Fibroblast of the aortic adventitia (primary cell): ENCODE results near the gene ZDHHC21. TPM values are rescaled to one million over a fixed set of nuclear protein-coding genes. Genes with fewer than 3 reads are reported as not detected.

Experiments used
- DNase-seq: peaks from one replicate; pipeline ENCODE4 v3.0.0-alpha.2; 2010; ENCODE audit warnings: low read depth
- H3K4me3 ChIP-seq: 2 replicates; pipeline ENCODE4 v1.5.1; 2011; ENCODE audit warnings: low read depth, mild to moderate bottlenecking, control low read depth, low read length, moderate library complexity
- total RNA-seq: library from RNA; depleted of rRNA; stranded (reverse); fragments of >200 nt; gene quantifications from 2 replicates; pipeline ENCODE4 v1.2.3, GENCODE V29; 2012; ENCODE audit warnings: low replicate concordance
- TF ChIP-seq, protein P1 (sequence below): IDR thresholded peaks from 2 replicates; pipeline ENCODE4 v1.5.1; 2011; ENCODE audit warnings: mild to moderate bottlenecking, low read length, control low read depth, inconsistent platforms; ENCODE audit not compliant: insufficient read depth

ZDHHC21 gene
- total RNA-seq, 1 donor = 11.8 TPM

DNA sequence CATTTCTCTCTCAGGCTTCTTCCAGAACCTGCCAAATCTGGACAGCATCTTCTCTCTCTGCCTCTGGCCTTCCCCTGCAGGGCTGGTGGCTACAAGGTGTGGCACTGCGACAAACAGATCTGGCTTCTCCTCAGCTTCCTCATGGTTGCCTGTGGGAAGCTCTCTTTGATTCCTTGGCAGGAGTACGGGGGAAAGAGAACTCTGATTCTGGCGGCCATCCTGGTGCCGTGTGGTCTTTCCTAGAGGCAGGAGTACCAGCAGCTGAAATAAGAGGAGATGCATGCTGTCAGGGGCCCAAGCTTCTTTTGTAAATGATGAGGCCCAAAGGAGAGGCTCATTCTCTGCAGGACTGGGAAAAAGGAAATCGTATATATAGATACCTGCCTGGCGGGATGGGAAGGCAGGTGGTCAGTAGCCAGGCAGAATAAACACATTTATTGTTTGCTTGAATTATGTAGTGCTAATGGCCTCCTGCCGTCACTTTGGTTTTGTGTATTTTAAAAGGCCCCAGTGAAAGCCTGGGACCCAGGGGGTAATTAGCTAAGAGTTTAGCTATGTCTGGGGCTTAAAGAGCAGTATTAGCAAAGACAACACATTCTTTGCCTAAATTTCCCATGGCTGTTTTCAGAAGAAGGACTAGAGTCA, 29.3 kb upstream of the ZDHHC21 start, which contains the start of gene CER1:
CER1 (minus strand) TSS at position 343 of the 645 bp plus-strand sequence; CDS start at position 282, 61 bp downstream.
- no peak within 1 kb of the TSS for H3K4me3 ChIP-seq
- no peak for DNase-seq
- TF ChIP-seq, protein P1, sequence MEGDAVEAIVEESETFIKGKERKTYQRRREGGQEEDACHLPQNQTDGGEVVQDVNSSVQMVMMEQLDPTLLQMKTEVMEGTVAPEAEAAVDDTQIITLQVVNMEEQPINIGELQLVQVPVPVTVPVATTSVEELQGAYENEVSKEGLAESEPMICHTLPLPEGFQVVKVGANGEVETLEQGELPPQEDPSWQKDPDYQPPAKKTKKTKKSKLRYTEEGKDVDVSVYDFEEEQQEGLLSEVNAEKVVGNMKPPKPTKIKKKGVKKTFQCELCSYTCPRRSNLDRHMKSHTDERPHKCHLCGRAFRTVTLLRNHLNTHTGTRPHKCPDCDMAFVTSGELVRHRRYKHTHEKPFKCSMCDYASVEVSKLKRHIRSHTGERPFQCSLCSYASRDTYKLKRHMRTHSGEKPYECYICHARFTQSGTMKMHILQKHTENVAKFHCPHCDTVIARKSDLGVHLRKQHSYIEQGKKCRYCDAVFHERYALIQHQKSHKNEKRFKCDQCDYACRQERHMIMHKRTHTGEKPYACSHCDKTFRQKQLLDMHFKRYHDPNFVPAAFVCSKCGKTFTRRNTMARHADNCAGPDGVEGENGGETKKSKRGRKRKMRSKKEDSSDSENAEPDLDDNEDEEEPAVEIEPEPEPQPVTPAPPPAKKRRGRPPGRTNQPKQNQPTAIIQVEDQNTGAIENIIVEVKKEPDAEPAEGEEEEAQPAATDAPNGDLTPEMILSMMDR = no peak

DNA sequence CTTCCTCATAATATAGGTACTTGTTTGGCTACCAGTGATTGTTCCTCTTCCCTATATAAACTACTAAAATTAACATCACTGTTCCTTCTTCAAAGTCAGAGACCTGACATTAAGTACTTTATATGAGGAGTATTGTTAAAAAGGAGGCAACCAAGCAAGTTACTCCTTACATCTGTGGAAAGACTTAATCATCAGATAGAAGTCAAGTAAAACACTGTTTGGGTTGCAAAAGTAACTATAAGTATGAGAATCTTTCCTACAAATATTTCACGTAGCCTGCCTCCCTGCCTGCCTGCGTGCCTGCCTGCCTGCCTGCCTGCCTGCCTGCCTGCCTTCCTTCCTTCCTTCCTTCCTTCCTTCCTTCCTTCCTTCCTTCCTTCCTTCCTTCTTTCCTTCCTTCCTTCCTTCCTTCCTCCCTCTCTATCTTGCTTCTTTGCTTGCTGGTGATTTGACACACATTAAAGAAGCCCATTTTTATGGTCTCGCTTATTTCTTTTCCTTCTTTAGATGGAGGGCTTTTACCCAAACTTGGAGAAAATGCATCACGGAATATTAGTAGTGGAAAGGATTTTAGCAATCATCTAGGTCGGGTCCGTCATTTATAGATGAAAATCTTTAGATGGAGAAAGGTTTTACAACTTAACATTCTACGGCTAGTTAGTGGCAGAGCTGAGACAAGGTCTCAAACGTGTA, 26.1 kb upstream of the ZDHHC21 start:
- no peak for DNase-seq
- TF ChIP-seq, protein P1 = no peak
- H3K4me3 ChIP-seq = no peak overlapping the region

DNA sequence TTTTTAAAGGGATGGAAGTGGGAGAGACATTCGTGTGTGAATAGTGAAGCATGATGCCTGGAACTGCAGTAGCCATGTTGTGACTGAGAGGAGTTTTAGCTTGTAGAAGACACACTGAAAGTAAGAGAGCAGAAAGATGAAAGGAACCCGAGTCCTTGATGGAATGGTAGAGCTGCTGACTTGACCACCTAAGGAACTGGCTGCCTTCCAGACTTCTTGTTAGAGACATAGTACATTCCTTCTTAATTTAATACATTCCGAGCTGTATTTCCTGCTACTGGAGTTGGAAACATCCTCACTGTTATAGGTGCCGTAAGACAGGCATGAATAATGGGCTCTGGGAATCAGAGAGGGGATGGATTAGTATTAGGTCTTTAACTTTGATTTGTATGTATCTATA, 21.9 kb upstream of the ZDHHC21 start:
- DNase-seq = no peak

DNA sequence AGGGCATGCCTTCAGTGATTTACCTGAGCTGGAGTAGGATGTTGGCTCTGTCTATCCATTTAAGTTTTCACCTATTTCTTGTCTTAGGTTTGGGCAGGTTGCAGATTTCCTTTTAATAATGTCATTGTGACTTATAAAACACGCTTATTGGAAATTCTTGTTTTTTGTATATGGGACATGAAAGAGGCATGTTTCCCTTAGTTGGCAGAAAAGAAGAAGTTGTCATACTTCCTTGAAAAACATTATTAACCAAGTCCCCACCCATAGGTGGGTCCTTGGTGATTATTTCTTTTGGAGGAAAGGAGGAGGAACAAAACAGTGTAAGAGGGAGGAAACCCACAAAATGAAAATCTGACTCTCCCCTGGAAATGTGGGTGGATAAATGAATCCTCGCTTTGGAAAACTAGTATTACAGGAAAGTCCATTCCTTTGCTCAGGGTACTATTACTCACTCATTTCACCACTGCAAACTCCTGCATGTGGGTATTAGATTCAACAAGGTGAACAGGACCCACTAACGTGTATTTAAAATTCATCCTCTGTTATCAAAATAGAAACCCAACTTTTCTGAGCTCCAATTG, 20.0 kb upstream of the ZDHHC21 start:
- no peak for DNase-seq
- TF ChIP-seq, protein P1 = no peak
- H3K4me3 ChIP-seq = no peak overlapping the region

More for the DNA sequence above, 21.9 kb upstream of the ZDHHC21 start:
- no peak overlapping the region for H3K4me3 ChIP-seq
- TF ChIP-seq, protein P1 = no peak

DNA sequence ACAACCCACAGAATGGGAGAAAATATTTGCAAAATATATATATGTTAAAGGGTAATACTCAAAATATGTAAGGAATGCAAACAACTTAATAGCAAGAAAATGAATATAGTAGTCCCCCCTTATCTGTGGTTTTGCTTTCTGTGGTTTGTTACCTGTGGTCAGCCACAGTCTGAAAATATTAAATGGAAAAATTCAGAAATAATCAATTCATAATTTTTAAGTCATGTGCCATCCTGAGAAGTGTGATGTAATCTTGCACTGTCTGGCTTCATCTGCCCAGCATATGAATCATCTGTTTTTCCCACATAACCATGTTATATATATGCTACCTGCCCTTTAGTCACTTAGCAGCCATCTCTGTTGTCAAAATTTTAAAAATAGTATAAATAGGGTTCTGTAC, 17.6 kb upstream of the ZDHHC21 start:
- peak; percentile 22 for DNase-seq
- TF ChIP-seq, protein P1 = no peak
- no peak overlapping the region for H3K4me3 ChIP-seq

DNA sequence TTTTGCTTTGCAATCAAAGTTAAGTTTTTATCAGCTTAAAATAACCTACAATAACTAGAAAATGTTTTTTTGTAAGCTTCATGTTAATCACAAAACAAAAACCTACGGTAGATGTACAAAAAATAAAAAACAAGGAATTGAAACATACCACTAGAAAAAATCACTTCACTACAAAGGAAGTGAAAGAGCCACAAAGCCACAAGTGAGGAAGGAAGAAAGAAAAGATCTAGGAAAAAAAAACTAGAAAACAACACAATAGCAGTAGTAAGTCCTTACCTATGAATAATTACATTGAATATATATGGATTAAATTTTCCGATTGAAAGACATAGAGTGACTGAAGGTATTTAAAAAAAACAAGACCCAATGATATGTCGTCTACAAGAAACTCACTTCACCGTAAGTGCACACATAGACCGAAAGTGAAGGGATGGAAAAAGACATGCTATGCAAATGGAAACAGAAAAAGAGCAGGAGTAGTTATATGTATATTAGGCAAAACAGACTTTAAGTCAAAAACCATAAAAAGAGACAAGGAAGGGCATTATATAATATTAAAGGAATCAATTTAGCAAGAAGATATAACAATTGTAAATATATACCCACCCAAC, 13.4 kb upstream of the ZDHHC21 start:
- DNase-seq = no peak
- H3K4me3 ChIP-seq = no peak overlapping the region
- TF ChIP-seq, protein P1 = no peak
